Measurements from ENCODE around the gene ADGRA3.

The ADGRA3 gene

GRCh38 chr4:22515888-22516541 lies at the start of gene ADGRA3:
TSS of gene ADGRA3 (minus strand) at chr4:22516066. CDS start at chr4:22515784, 282 bp downstream.
- peak; percentile 51 for DNase-seq

- DNase-seq = no peak
Measured at GRCh38 chr4:22556495-22556894, 40.6 kb upstream of the ADGRA3 start.

DNA sequence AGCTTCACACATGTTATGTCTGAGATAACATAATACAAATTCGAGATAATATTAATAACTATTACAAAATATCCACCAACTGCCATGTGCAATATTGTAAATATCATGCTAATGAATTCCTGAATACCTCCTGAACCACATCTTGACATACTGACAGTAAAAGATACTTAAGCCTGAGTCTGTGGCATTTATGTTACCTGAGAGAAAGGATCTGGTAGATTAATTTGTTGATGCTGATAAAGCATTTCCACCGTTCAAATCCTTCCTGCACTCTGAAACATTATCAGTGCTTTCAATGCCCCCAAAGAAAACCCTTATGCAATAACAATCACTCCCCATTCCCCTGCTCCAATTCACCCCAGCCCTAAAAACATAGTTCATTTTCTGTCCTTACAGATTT lies 38.8 kb upstream of the ADGRA3 start:
- no peak for DNase-seq

DNA sequence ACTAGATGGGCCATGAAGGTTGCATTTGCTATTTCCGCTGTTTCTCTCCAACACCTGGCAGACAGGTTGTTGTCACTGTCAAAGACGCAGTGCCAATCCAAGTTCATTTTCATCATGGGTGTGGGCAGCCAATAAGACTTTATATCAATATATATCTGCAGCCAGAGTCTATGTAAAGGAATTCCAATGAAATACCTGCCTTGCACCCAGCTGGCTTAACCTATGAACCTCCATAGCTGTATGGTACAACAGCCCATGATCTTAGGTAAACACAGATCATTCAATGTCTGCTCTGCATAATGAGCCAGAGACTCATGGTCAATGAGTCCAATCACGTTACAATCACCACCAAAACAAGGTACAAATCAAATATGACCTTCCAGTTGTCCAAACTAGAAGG lies 37.7 kb upstream of the ADGRA3 start:
- DNase-seq = no peak

DNA sequence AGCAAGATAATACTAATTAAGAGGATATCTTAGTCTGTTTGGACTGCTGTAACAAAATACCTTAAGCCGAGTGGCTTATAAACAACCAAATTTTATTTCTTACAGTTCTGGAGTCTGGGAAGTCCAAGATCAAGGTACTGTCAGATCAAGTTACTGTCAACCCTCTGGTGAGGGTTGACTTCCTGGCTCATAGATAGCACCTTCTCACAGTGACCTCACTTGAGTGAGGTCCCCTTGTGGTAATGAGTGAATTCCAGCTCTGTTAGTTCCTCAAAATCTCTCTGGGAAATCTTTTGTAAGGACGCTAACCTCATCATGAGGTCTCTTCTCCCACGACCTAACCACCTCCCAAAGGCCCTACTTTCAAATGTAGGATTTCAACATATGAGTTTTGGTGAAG lies 36.9 kb upstream of the ADGRA3 start:
- DNase-seq = no peak

DNA sequence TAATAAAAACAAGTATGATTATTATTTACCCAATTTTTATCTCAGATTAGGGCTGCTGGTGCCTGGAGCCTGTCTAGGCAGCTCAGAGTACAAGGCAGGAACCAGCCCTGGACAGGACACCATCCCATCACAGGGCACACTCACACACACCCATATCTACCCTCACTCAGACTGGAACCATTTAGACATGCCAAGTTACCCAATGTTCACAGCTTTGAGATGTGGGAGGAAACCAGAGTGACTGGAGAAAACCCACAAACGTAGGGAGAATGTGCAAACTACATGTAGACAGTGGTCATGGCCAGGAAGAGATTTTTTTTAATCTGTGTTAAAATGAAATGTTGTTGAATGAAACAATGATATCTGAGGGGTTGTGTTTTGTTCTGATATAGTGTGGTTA lies 35.7 kb upstream of the ADGRA3 start:
- DNase-seq = no peak

- no peak for DNase-seq
Measured at GRCh38 chr4:22546299-22546698, 30.4 kb upstream of the ADGRA3 start.

- no peak for DNase-seq
Measured at GRCh38 chr4:22539251-22539650, 23.4 kb upstream of the ADGRA3 start.

DNA sequence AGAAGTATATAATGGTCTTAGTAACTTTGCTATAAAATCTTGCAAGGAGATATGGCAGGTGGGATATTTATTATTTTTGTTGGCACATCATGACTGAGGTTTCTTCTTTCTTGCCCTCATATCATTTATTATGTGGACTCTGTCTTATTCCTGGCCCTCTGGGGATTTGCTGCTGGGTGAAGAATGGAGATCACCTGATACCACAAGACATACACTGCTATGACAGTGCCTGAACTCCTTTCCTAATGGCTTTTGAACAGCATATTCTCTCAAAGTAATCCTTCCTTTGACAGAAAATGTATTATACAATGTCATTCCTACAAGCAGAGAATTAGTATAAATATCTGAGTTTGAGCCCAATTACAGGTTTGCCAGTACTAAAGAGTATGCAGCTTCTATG lies 22.0 kb upstream of the ADGRA3 start:
- no peak for DNase-seq

GRCh38 chr4:22534374-22534773 lies 18.5 kb upstream of the ADGRA3 start:
- DNase-seq = no peak

- DNase-seq = no peak
Measured at GRCh38 chr4:22532896-22533295, 17.0 kb upstream of the ADGRA3 start.

GRCh38 chr4:22532117-22532516 lies 16.3 kb upstream of the ADGRA3 start:
- DNase-seq = no peak

- no peak for DNase-seq
Measured at GRCh38 chr4:22531311-22532019, 15.6 kb upstream of the ADGRA3 start.

- DNase-seq = no peak
Measured at GRCh38 chr4:22524895-22525294, 9.0 kb upstream of the ADGRA3 start.

DNA sequence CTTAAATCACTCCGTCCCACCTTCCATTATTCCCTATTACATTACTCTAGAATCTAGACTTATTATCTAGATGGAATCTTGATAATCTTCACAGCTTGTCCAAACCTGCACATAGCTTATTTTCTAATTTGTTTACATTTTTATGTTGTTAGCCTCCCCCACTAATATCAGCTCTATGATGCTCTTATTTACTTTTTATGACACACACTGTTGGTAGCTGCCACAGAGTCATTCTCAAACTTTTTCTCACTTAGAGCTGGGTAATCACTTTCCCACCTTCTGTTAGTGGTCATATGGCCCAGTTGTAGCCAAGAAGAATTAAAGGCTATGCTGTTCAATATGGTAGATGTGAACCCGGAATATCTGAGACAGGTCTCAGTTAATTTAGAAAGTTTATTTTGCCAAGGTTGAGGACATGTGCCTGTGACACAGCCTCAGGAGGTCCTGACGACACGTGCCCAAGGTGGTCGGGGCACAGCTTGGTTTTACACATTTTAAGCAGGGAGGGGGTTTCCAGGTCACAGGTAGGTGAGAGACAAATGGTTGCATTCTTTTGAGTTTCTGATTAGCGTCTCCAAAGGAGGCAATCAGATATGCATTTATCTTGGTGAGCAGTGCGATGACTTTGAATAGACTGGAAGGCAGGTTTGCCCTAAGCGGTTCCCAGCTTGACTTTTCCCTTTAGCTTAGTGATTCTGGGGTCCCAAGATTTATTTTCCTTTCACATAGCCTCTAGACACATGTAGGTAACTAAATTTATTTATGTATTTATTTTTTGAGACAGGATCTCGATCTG lies 7.0 kb upstream of the ADGRA3 start:
- no peak for DNase-seq

DNA sequence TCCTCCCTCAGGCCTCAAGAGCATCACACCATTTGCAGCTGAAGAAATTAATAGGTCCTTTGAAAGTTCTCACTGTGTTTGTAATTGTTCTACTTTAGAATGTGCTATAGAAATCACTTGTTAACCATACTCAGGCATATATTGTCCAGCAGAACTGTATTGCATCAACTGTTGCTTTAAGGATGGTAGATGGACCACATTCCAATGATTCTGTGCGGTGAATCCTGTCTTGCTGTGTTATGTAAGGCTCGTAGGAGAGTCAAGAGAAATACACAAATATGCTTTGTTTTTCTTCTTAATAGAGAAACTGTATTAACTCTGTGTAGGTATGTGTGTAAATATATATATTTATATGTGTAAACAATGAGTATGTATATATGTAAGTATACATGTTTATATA lies 6.3 kb upstream of the ADGRA3 start:
- DNase-seq = no peak

GRCh38 chr4:22521240-22521639 lies 5.4 kb upstream of the ADGRA3 start:
- no peak for DNase-seq

DNA sequence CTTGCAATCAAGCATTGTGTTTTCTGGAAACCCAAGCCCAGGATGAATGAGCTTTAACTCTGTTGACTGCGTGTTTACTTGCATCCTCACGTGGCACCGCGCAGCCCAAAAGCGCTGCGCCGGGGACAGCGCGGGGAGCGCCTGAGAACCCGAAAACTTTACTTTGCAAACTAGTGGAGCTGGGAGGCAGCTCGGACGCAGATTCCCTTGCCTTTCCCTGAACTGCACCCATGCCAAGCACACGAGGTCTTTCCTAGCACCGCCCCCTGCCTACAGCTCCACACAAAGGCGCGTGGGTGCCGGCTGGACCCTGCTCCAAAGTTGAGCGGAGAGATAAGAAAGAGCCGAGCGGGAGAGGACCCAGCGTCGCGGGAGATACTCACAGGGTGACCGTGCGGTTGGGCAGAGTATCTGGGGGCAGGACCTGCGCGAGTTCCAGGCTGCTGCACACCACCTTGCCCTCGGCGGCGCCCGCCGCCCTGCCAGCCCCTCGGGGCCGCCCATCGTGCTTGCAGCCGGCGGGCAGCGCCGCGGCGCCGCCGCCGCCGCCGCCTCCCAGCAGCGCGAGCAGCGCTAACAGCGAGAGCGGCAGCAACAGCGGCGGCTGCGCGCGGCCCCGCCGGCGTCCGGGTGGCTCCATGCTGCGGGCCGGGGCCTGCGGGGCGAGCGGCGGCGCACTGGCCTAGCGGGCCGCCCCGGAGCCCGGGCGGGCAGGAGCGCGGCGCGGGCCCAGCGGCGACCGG lies 550 bp downstream of the ADGRA3 start:
- DNase-seq = peak; percentile 40

GRCh38 chr4:22514481-22514880 lies 1.4 kb downstream of the ADGRA3 start:
- DNase-seq = no peak

GRCh38 chr4:22514001-22514400 lies 1.9 kb downstream of the ADGRA3 start:
- DNase-seq = no peak

DNA sequence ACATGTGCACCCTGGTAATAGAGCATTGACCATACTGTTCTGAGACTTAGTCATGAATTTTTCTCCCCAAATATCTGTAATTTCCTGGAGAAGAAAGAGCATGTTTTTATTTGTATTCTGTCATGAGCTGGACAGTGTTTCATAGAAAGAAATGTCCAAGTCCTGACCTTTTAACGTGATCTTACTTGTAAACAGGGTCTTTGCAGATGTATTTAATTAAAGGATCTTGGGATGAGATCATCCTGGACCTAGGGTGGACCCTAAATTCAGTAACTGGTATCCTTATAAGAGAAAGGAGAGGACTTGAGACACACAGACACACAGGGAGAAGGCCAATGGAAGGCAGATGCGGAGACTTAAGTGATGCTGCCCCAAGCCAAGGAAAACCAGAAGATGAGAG lies 3.6 kb downstream of the ADGRA3 start:
- DNase-seq = no peak

GRCh38 chr4:22510750-22511149 lies 5.1 kb downstream of the ADGRA3 start:
- no peak for DNase-seq

GRCh38 chr4:22508376-22508775 lies 7.5 kb downstream of the ADGRA3 start:
- no peak for DNase-seq

Data from activated naive CD4-positive, alpha-beta T cell treated with anti-CD3 and anti-CD28 coated beads, Interleukin-2, amount 50 U/mL, for 16 hours (primary cell).